DMS79 treated with DMSO at 0.1 percent for 48 hours (cell line): Measurements from ENCODE around the gene BAHCC1.

Experiments
- DNase-seq: peaks from one replicate; lab custom pipeline; 2025; lab: John Stamatoyannopoulos, UW

BAHCC1 gene

GRCh38 chr17:81427173-81428120 is 32.2 kb downstream of the BAHCC1 start:
- peak; percentile 37 for DNase-seq

DNA sequence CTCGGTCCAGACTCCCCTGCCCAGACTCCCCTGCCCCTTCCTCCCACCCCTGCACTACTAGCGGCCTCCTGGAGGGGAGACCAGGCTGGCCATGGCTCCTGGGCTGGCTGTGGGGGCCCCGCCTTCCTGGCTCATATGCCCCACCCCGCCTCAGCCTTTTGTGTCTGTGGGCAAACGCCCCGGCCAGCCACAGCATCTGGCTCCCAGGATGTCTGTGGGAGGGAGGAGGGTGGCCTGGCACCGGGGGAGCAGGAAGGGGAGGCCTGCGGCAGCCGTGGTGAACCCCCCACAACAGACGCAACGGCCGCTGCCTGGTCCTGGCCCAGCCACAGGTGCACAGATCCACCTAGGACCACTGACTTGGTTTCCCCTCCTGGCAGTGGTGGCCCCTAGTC is 32.9 kb downstream of the BAHCC1 start:
- no peak for DNase-seq

- no peak for DNase-seq
These were observed 33.3 kb downstream of the BAHCC1 start for GRCh38 chr17:81428516-81428915.

DNA sequence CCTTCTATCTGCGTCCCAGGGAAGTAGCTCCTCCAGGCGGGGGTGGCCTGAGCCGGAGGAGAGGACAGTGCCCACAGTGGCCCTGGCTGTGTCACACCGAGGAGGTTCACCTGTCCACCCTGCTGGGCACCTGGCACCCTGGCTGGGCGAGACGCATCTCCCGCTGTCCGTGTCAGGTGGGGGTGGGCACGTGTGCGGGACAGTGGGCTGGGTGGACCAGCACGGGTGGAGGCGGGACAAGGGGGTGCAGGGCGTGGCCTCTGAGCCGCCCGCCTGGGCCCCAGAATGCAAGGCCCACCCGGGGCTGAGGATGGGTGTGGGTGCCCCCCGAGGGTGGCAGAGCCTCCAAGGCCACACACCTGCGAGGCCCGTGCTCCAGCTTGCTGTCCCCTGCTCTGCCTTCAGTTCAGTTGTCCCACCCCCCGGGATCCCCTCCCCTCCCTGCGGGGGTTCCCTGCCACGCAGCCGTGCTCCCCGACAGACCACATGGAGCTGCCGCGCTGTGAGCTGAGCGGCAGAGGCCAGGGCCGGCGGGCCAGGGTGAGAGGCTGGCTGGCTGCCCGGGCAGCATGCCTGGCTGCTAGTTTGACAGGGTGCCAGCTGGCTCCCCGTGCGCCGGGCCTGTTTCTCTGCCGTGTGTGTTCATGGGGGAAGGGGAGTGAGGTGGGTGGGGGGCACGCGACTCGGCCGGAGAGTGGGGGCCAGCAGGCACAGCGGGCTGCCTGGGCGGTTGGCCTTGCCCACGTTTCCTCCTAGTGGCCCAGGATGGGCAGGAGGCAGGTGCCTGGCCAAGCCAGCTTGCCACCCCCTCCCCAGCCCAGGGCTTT is 33.9 kb downstream of the BAHCC1 start:
- DNase-seq: peak; percentile 71

- peak; percentile 9 for DNase-seq
These were observed 34.7 kb downstream of the BAHCC1 start for GRCh38 chr17:81429821-81430551.

DNA sequence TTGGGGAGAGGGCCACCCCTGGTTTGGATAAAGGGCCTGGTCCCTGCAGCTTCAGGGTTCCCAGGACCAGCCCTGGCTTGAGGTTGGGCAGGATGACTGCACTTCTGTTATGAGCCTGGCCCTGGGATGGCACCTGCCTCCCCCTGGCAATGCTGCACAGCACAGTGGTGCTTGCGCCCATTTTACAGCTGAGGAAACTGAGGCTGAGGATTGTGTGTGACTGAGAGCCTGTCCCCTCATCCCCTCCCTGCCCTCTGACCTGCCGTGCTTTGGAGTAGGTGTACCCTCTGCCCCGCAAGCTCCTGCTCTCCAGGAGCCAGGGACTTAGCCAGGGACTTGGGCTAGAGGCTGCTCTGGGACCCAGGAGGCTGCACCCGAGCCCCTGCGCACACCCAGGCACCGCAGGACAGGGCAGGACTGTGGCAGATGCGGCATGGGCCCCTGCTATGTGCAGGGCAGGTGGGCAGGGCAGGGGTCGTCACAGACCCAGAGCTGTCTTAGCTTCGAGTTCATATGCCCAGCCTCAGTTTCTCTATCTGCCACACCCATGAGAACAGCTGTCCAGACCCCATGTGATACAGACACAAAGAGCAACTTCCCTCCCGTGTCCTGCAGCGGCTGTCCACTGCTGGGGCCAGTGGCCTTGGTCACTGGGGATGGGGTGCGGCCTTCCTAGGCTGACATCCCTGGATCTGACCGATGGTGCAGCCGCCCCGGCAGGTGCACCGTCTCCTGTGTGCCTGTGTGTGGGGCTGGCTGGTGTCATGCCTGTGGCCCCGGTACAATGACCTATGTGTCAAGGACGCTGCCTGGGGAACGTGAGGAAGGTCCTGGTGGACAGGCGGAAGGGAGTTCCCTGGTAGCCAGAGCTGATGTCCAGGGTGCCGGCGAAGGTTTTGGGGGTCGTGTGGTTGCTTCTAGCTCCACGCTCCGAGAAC is 36.6 kb downstream of the BAHCC1 start:
- no peak for DNase-seq

DNA sequence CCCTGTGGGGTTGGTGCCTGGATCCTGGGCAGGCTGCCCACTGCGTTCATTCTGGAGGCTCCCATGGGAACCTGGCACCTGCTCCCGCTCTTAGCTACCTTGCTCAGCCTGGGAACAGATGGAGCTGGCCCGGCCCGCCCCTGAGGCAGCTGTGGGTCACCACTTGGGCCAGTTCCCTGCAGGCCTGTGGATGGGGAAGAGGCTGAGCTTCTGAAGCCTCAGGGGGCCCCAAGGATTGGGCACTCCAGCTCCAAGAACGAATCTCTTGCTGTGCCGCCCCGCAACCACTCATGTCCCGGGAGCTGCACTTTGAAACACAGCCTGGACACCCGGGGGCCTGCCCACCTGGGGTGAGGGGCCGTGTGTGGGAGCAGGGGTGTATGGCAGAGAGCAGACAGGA is 37.7 kb downstream of the BAHCC1 start:
- DNase-seq: peak; percentile 46

- DNase-seq: no peak
These were observed 38.4 kb downstream of the BAHCC1 start for GRCh38 chr17:81433656-81434055.

DNA sequence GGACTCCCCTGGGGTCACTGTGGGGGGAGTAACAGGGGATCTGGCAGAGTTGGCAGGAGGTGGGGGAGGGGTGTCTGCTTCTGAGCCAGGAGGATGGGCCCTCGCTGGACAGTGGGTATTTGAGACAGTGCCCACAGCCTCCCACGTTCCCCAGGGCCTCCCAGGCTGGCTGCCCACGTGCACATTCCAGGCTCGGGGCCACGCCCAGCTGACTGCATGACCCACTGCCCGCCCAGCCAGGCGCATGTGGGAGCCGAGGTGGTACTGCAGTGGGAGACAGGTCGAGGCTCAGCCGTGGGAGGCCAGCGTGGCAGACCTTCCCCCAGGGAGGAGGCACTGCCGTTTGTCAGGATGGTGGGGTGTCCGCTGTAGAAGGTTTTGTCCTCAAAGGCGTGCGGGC is 38.8 kb downstream of the BAHCC1 start:
- no peak for DNase-seq

GRCh38 chr17:81434681-81435417 is 39.6 kb downstream of the BAHCC1 start:
- DNase-seq: no peak

GRCh38 chr17:81435652-81436293 is 40.5 kb downstream of the BAHCC1 start:
- DNase-seq: no peak

DNA sequence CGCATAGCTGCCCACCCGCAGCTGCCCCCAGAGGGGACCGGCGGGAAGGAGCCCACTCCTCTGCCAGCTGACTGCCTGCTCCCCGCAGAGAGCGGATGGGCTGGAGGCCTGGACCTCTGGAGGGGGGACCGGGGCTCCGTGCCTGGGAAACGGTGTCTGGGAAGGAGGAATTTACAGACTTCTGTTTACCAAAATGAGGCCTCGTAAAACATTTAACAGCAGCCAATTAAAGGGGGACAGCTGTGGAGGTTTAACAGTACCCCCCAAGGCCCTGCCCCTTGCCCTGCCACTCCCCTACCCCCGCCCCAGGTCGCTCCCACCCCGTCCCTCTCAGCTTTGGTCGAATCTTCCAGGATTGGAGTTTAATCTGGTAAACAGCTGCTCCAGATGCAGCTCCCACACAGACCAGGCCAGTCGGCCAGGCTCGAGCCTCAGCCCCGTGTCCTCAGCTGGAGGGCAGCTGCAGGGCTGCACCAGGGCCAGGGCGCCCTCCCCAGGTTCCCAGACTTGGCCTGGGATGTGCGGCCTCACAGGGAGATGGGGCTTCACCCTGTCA is 41.1 kb downstream of the BAHCC1 start:
- peak; percentile 1 for DNase-seq

DNA sequence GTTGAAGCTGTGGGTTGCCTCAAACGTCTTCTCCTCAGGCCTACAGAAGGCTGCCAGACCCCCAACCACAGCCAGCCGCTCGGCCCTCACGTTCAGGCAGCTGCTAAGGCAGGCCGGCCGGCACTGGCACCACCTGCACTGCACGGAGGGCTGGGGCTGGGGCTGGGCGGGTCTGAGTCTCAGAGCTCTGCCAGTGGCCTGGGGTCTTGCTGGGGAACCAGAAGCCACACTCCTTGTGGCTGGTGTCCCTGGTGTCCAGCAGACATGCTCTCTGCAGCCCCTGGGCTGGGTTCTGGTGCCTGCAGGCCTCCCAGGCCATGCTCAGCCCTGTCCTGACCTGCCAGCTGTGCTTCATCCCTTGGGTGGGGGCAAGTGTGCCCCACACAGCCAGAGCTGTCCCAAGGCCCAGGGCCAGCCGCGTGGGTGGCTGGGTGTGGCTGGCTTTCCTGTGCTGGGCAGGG is 42.0 kb downstream of the BAHCC1 start:
- DNase-seq: no peak

GRCh38 chr17:81438007-81438659 is 42.9 kb downstream of the BAHCC1 start:
- no peak for DNase-seq

DNA sequence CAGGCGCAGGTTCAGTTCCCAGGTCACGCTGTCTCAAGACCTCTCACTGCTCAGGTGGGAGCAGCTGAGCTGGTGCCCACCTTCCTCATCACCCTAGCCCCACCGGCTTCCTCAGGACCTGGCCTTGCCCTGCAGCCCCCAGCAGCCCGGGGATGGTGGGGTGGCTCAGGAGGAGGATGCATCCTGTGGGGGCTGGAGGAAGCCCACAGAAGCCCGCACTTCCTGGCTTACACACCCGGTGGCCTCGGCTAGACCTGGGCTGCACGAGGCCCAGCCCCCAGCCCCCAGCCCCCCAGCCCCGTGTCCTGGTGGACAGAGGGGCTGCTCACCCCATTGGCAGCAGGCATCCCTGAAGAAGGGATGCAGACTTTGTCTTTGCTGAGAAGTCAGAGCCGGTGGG is 43.4 kb downstream of the BAHCC1 start:
- DNase-seq: no peak

DNA sequence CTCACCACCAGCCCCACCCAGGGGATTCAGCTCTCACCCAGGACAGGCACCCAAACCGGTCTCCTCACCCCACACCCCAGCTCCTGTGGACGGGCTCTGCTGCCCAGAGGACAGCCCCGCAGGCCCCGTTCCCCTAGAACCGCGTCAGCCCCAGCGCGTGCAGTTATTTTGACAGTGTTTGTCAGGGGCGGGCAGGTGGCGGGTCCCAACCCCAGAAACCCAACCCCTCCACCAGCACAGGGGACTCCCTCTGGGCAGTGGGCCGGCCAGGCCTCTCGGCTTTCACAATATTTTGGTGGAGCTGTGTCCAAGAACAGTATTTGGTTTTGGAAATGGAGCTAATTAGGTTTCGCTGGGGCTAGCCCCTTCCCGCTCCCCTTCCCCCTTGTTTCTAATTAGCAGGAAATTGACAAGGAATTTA is 44.8 kb downstream of the BAHCC1 start:
- no peak for DNase-seq

GRCh38 chr17:81440511-81441244 is 45.4 kb downstream of the BAHCC1 start:
- DNase-seq: no peak

DNA sequence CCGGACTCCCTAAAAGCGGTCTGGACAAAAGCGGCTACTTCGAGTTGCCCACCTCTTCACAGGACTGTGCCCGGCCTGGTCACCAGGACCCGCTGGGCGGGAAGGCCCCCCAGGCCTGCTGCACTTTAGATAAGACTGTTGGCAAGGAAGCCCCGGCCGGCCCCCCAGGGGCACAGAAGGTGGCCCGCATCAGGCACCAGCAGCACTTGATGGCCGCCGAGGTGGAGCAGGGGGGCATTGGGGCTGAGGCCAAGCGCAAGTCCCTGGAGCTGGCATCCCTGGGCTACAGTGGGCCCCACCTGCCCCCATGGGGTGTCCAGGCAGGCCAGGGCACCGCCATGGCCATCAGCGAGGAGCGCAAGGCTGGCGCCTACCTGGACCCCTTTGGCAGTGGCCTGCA is 47.5 kb downstream of the BAHCC1 start:
- DNase-seq: no peak
